LNCaP clone FGC (cell line): ENCODE measurements around the gene SHISA4.

Experiments
- DNase-seq: peaks from one replicate; pipeline ENCODE4 v3.0.0-alpha.2; 2011; ENCODE audit warnings: low read depth
- H3K4me3 ChIP-seq: 2 replicates; pipeline ENCODE4 v1.5.1; 2011; ENCODE audit warnings: mild to moderate bottlenecking, low read depth, low read length, control low read depth
- TF ChIP-seq, protein P1 (sequence below): IDR thresholded peaks from 2 replicates; pipeline ENCODE4 v1.5.1; 2012; ENCODE audit warnings: mild to moderate bottlenecking; ENCODE audit not compliant: control insufficient read depth, insufficient read depth; ENCODE audit errors: extremely low read depth

Gene SHISA4

DNA sequence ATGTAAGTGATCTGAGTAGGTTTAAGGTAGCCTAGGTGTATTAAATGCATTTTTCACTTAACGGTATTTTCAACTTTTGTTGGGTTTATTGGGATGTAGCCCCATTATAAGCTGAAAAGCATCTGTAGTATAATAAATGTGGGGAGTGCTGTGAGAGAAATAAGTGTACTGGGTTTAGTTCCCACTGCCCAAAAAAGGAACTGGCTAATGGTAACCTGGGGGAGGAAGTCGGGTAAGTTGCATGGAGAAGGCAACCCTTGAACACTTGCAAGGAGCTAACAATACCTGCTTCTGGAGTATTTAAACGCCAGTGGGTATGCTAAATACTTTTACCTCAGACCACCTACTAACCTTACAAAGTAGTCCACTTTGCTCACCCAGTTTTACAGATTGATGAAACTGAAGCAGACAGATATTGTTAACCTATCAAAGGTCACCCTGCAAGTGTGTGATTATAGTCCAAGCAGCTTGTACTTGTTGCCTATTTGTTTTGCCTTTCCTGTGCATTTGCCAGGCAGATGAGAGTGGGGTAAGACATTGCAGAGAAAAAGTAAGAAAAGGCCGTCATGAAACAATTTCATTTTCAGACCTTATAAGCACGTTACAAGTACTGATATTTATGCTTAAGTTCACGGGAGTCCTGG, 7.6 kb upstream of the SHISA4 start:
- no peak for DNase-seq
- TF ChIP-seq, protein P1, sequence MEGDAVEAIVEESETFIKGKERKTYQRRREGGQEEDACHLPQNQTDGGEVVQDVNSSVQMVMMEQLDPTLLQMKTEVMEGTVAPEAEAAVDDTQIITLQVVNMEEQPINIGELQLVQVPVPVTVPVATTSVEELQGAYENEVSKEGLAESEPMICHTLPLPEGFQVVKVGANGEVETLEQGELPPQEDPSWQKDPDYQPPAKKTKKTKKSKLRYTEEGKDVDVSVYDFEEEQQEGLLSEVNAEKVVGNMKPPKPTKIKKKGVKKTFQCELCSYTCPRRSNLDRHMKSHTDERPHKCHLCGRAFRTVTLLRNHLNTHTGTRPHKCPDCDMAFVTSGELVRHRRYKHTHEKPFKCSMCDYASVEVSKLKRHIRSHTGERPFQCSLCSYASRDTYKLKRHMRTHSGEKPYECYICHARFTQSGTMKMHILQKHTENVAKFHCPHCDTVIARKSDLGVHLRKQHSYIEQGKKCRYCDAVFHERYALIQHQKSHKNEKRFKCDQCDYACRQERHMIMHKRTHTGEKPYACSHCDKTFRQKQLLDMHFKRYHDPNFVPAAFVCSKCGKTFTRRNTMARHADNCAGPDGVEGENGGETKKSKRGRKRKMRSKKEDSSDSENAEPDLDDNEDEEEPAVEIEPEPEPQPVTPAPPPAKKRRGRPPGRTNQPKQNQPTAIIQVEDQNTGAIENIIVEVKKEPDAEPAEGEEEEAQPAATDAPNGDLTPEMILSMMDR, result no peak
- H3K4me3 ChIP-seq, result no peak overlapping the region

DNA sequence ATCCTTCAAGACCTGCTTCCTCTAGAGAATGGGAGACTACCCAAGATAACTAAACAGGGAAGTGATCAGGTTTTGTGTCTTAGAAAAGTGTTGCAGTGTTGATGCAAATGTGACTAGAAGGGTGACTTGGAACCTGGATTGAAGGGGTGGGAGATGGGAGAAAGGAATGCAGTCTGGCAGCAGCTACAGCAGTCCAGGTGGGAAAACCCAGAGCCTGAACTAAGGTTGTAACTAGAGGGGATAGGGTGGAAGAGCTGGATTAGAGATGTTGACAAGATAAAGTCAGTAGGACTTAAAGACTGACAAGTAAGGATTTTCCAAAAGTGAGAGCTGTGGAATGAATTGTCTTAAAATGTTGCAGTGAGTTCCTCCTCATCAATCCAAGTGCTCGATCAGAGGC, 7.1 kb upstream of the SHISA4 start:
- no peak overlapping the region for H3K4me3 ChIP-seq
- DNase-seq, result no peak
- TF ChIP-seq, protein P1, result no peak

DNA sequence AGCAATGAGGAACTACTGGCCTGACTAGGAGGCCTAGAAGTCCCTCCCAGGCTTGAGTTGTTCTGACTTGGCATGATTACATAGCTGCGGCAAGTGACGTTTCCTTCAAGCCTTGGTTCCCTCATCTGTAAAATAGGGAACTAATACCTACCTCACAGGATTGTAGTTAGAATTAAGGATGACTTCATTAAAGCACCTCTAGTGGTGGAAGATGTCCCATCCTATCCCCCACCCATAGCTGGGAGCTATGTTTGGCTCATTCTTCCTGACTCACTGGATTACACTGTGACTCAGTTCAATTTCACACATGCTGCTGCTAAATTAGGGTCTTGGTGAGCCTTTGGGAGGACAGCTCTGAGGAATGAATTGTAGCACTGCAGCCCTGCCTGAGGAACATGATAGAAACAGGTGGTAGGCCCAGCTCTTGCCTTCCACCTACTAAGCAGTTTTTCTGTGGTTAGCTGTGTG, 6.0 kb upstream of the SHISA4 start:
- TF ChIP-seq, protein P1, result no peak
- no peak for DNase-seq
- no peak overlapping the region for H3K4me3 ChIP-seq

DNA sequence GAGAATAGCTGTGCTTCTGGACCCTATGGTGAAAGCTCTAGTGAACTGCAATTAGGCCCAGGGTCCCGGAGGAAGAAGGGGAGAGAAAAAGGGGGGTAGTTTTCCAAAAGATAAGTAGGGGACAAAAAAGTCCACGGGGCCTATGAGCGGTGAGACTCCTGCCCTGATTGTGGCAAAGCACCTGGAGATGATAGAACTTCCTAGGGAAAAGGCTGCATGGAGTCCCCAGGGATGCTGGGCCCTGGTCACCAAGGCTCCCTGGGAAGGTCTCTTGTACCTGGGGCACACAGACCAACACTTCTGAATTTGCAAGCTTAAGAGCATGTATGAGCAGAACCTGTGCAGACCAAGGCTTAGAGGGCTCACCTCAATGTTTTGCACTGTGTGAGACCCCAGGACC, 5.4 kb upstream of the SHISA4 start:
- DNase-seq, result no peak
- no peak overlapping the region for H3K4me3 ChIP-seq
- TF ChIP-seq, protein P1, result no peak

DNA sequence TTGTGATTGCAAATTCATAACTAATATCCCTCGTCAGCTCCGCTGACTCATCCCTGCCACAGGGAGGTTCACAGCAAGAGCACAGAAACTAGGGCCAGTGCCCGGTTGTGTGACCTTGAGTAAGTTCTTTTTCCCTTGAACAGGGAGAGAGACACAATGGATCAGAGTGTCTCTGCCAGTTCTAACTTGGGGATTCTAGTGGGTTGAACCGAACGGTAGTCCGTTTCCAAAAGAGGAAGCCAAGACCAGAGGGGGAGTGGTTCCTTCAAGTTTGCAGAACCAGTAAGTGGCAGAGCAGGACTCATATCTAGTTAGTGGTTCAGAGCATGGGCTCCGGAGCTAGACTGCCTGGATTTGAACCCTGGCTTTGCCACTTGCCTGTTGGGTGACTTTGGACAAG, 4.9 kb upstream of the SHISA4 start:
- TF ChIP-seq, protein P1, result no peak
- no peak for DNase-seq
- no peak overlapping the region for H3K4me3 ChIP-seq

DNA sequence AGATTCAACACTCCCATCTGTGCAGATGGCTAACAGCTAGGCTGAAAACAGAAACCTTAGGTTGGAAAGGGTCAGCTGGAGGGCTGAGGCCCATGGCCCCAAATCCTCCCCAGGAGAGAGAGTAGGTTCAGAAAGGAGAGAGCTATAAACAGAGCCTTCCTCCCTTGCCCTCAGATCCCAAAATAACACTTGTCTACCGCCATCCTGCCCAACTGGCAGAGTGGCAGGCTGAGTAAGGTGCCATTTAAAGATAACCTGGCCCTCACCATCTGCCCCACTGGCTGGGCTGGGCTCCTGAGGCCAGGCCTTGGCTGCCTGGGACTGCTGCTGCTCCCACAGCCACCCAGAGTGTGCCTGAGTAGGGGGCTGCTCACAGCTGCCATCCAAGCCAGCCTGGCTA, 4.3 kb upstream of the SHISA4 start:
- DNase-seq, result no peak
- H3K4me3 ChIP-seq, result no peak overlapping the region
- TF ChIP-seq, protein P1, result no peak

DNA sequence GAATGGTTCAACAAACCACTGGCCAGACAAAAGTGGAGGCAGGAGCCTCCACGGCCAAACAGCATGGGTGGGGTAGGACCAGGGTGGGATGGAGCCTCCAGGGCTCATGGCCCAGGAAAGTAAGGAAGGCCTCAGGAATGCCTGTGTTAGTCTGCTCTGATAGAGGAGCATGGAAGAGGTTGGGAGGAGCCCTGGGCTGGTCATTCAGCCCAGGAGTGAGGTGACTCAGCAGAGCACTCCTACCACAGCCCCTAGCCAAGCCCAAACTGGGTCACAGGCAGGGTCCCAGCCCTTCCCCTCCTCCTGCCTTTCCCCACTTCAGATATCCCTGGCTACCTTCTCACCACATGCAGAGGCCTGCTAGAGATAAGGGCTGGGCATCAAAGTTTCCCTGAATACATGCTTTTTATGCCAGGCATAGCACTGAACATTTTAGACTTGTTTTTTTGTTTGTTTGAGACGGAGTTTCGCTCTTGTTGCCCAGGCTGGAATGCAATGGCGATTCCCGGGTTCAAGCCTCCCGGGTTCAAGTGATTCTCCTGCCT, 3.1 kb upstream of the SHISA4 start:
- H3K4me3 ChIP-seq, result no peak overlapping the region
- TF ChIP-seq, protein P1, result no peak
- DNase-seq, result no peak
